GM23248 (cell line): ENCODE measurements around the gene CAMK1D.

ENCODE experiments used
- EZH2 ChIP-seq: fragments of 200-600 bp; sonication (generic); IDR thresholded peaks from 2 replicates; pipeline ENCODE4 v1.6.1; 2018; ENCODE audit warnings: antibody characterized with exemption, mild to moderate bottlenecking; ENCODE audit not compliant: insufficient read depth, poor library complexity, severe bottlenecking
- EZH2phosphoT487 ChIP-seq: fragments of 200-600 bp; sonication (generic); IDR thresholded peaks from 2 replicates; pipeline ENCODE4 v1.6.1; 2018; ENCODE audit warnings: antibody characterized with exemption, moderate library complexity, mild to moderate bottlenecking, low read depth; ENCODE audit not compliant: insufficient read depth

- TF ChIP-seq EZH2phosphoT487, result no peak
- no peak for TF ChIP-seq EZH2
These were observed 416.9 kb downstream of the CAMK1D start for GRCh38 chr10:12766223-12766622.
